Uterus (tissue), 4 donors: Measurements from ENCODE around the gene MAN2A2. TPM values are rescaled to one million over a fixed set of nuclear protein-coding genes. Genes with fewer than 3 reads are reported as not detected.
"Not testable (repeated sequence)": the region's sequence is repeated elsewhere in the genome, so short reads cannot be mapped to it uniquely, and the experiment has no call there.

Experiments
- DNase-seq, 2 donors: peaks; one replicate each; pipeline ENCODE4 v3.0.0-alpha.2; 2019 to 2020
- H3K27ac ChIP-seq, 2 donors: fragments of 200-600 bp; sonication (generic); 1 replicate in 1 of 2; 2 replicates in 1 of 2; pipeline ENCODE4 v1.5.1; 2016 to 2018
- H3K27me3 ChIP-seq, 2 donors: fragments of 200-600 bp; sonication (generic); one replicate each; pipeline ENCODE4 v1.5.1; 2018 to 2019; ENCODE audit warnings: control low read depth in 1 of 2
- H3K36me3 ChIP-seq, 2 donors: fragments of 200-600 bp; sonication (generic); one replicate each; pipeline ENCODE4 v1.5.1; 2019; ENCODE audit warnings: control low read depth in 1 of 2
- H3K4me1 ChIP-seq, 2 donors: fragments of 200-600 bp; sonication (generic); one replicate each; pipeline ENCODE4 v1.5.1; 2018 to 2019; ENCODE audit warnings: control low read depth in 1 of 2
- H3K4me3 ChIP-seq, 2 donors: fragments of 200-600 bp; sonication (generic); 1 replicate in 1 of 2; 2 replicates in 1 of 2; pipeline ENCODE4 v1.5.1; 2018 to 2019; ENCODE audit warnings: mild to moderate bottlenecking in 1 of 2
- H3K9me3 ChIP-seq, 2 donors: fragments of 200-600 bp; sonication (generic); one replicate each; pipeline ENCODE4 v1.5.1; 2019; ENCODE audit warnings: control low read depth in 1 of 2
- POLR2A ChIP-seq, 2 donors: fragments of 450-650 bp; IDR thresholded peaks; one replicate each; pipeline ENCODE4 v1.6.1; 2016; ENCODE audit warnings: antibody characterized with exemption in 2 of 2, mild to moderate bottlenecking in 1 of 2, moderate library complexity in 1 of 2
- intact Hi-C: fragments of 100-400 bp; cut with DNase I; formaldehyde crosslinking; loops from one replicate; pipeline ENCODE4 v1.15.1; 2023; ENCODE audit warnings: low total_unique reads
- total RNA-seq, 4 donors: library from RNA; depleted of rRNA in 3 of 4; stranded (reverse); fragments of >200 nt in 3 of 4; gene quantifications; one replicate each; pipeline versions ENCODE4 v1.1.0 to v1.2.4, GENCODE V29; 2014 to 2023
- TF ChIP-seq, protein P1 (sequence below), 4 experiments: fragments of 200-600 bp in 2 of 4; fragments of 450-650 bp in 2 of 4; sonication (generic) in 2 of 4; IDR thresholded peaks; one replicate each; pipeline ENCODE4 v1.5.1; 2016 to 2019; ENCODE audit warnings: antibody characterized with exemption in 4 of 4, mild to moderate bottlenecking in 2 of 4, moderate library complexity in 1 of 4
- donor health status: DM: yes; HTN: yes; CAD: no.

MAN2A2 gene
- total RNA-seq, 4 donors from 2014 or later: 15.9 to 92.0 (median 19.8) TPM

DNA sequence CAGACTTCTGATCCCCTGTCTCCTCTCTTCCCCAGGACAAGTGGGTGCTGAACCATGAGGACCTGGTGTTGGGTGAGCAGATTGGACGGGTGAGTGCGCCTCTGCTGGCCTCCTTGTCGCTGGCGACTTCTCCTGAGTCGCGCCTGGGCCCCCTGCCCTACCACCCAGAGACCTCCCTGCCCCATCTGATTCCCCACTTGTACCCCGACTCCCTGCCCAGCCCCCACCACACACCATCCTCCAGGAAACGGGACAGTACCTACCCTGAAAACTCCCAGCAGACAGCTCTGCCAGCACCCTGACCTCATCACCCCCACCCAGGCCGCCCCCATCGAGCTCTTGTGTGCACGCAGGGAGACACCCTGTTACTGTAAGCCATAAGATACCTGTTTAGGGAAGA lies 11.1 kb upstream of the MAN2A2 start:
- no peaks in the 10 kb centered on the region for H3K36me3 ChIP-seq
- intact Hi-C loops: no loop called here
- TF ChIP-seq, protein P1, sequence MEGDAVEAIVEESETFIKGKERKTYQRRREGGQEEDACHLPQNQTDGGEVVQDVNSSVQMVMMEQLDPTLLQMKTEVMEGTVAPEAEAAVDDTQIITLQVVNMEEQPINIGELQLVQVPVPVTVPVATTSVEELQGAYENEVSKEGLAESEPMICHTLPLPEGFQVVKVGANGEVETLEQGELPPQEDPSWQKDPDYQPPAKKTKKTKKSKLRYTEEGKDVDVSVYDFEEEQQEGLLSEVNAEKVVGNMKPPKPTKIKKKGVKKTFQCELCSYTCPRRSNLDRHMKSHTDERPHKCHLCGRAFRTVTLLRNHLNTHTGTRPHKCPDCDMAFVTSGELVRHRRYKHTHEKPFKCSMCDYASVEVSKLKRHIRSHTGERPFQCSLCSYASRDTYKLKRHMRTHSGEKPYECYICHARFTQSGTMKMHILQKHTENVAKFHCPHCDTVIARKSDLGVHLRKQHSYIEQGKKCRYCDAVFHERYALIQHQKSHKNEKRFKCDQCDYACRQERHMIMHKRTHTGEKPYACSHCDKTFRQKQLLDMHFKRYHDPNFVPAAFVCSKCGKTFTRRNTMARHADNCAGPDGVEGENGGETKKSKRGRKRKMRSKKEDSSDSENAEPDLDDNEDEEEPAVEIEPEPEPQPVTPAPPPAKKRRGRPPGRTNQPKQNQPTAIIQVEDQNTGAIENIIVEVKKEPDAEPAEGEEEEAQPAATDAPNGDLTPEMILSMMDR (IDR thresholded peaks at IDR 0.05): no peak
- no peak for TF ChIP-seq POLR2A (IDR thresholded peaks at IDR 0.05)
- H3K4me1 ChIP-seq: no peaks in the 10 kb centered on the region
- H3K27ac ChIP-seq: no peak overlapping the region
- DNase-seq: no peak
- H3K9me3 ChIP-seq: no peaks in the 10 kb centered on the region
- H3K27me3 ChIP-seq: no peaks in the 10 kb centered on the region
- no peak overlapping the region for H3K4me3 ChIP-seq

DNA sequence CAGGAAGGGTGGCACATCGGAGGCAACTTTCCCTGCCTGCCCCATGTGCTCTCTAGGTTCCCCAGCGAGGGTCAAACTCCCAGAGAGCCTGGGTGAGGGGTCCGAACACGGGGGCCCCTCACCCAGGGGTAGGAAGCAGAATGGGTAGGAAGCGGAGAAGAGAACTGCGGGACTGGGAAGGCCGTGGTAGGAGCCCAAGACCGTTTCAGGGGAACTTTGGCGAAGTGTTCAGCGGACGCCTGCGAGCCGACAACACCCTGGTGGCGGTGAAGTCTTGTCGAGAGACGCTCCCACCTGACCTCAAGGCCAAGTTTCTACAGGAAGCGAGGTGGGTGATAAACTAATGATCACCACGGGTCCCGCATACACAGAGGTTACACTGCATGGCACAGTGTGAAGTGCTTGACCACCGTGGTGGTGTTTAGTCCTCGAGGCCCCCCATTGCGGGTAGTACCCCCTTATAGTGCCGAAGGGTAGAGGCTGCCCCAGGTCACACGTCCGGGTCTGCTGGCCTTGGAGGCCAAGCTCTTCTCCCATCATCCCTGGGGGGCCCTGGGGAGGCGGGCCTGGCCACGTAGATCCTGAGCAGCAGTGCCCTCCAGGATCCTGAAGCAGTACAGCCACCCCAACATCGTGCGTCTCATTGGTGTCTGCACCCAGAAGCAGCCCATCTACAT lies 10.5 kb upstream of the MAN2A2 start:
- Histone ChIP-seq H3K4me1 (no peaks in the 10 kb centered on the region), H3K27ac (no peak overlapping the region), H3K27me3 (no peaks in the 10 kb centered on the region), H3K9me3 (no peaks in the 10 kb centered on the region), H3K4me3 (no peak overlapping the region), H3K36me3 (no peaks in the 10 kb centered on the region)
- intact Hi-C loops: no loop called here
- TF ChIP-seq, protein P1 (IDR thresholded peaks at IDR 0.05): no peak
- TF ChIP-seq POLR2A (IDR thresholded peaks at IDR 0.05): no peak
- no peak for DNase-seq

GRCh38 chr15:90893175-90894090 lies 9.7 kb upstream of the MAN2A2 start:
- no peak overlapping the region for H3K27ac ChIP-seq
- H3K4me3 ChIP-seq: no peak overlapping the region
- no peaks in the 10 kb centered on the region for H3K27me3 ChIP-seq
- DNase-seq: no peak
- no peaks in the 10 kb centered on the region for H3K36me3 ChIP-seq
- no peaks in the 10 kb centered on the region for H3K4me1 ChIP-seq
- intact Hi-C loops: no loop called here
- no peaks in the 10 kb centered on the region for H3K9me3 ChIP-seq
- no peak for TF ChIP-seq POLR2A (IDR thresholded peaks at IDR 0.05)
- TF ChIP-seq, protein P1 (IDR thresholded peaks at IDR 0.05): no peak

DNA sequence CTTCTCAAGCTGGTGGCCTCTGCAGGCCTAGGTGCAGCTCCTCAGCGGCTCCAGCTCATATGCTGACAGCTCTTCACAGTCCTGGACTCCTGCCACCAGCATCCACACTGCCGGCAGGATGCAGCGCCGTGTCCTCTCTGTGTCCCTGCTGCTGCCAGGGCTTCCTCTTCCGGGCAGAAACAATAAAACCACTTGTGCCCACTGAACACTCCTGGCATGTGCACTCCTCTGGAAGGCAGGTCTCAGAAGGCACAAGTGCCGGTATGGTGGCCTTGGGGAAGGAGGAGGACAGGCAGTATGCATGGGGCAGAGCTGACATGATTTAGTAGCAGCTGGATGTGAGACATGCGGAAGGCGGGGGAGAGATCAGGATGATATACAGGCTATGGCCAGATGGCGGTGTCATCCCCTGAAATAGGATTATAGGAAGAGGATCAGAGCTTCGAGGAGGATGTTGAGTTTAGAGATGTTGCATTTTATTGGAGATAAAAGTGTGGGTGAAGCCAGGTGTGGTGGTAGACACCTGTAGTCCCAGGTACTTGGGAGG lies 7.5 kb upstream of the MAN2A2 start:
- no peaks in the 10 kb centered on the region for H3K27me3 ChIP-seq
- no peaks in the 10 kb centered on the region for H3K4me1 ChIP-seq
- H3K4me3 ChIP-seq: no peak overlapping the region
- H3K9me3 ChIP-seq: no peaks in the 10 kb centered on the region
- intact Hi-C loops: no loop called here
- H3K36me3 ChIP-seq: no peaks in the 10 kb centered on the region
- DNase-seq: no peak
- H3K27ac ChIP-seq: no peak overlapping the region
- no peak for TF ChIP-seq POLR2A (IDR thresholded peaks at IDR 0.05)
- TF ChIP-seq, protein P1 (IDR thresholded peaks at IDR 0.05): no peak

DNA sequence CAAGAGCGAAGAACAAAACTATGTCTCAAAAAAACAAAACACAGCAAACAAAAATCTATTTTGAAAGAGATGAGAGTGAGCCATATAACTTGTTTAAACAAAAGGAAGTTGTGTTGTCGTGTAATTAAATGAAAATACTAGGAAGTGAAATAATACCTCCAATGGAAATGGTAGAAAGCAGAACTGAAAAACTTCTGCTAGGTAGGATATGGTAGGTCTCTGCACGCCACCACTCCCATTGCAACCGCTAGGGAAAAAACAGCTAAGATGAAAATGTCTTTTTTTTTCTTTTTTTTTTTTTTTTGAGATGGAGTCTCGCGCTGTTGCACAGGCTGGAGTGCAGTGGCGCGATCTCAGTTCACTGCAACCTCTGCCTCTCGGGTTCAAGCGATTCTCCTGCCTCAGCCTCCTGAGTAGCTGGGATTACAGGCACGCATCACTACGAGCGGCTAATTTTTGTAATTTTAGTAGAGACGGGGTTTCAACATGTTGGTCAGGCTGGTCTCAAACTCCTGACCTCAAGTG lies 5.9 kb upstream of the MAN2A2 start:
- DNase-seq, H3K36me3 ChIP-seq, intact Hi-C loops, H3K4me1 ChIP-seq, H3K27me3 ChIP-seq, H3K27ac ChIP-seq, H3K9me3 ChIP-seq, H3K4me3 ChIP-seq: not testable (repeated sequence)
